T-helper 22 cell (primary cell): ENCODE measurements around the gene IL37.
A peak's percentile ranks its signal among the peaks of the same experiment; 100 is the strongest.
"Not testable (repeated sequence)": the region's sequence is repeated elsewhere in the genome, so short reads cannot be mapped to it uniquely, and the experiment has no call there.

Experiments
- DNase-seq: peaks from one replicate; pipeline ENCODE4 v3.0.0-alpha.2; 2020; ENCODE audit warnings: low read depth

Gene IL37

DNA sequence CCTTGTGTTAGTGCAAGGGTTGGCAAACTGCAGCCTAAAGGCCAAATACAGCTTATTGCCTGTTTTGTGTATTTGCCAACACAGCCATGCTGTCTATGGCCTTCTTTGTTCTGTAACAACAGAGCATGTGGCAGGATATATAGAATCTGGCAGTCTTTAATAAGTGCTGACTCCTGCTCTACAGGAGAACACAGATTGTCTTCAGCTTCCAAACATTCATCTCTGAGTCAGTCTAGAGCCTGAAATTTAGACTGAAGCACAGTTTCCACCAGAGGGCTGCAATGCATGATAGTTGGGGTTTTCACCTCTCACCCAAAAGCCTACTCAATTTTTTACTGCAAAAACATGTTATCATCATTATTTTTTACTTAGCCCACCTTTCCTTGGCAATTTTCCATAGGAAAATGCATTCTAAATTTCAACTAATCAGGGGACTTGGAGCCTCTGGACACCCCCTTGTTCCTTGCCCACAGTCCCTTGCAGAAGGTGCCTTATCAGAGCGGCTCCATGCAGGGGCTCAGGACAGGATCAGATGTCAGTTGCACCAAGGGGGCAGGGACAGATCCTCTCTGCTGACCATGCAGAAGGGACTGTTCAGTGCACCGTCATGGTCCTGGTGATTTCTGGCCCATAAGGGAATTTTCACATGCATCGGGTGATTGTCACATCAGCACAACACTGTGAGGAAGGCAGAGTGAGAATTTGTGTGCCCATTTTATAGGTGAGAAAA lies 12.4 kb downstream of the IL37 start:
- no peak for DNase-seq

- DNase-seq = no peak
Observed at GRCh38 chr2:112923967-112924338, 13.0 kb downstream of the IL37 start.

DNA sequence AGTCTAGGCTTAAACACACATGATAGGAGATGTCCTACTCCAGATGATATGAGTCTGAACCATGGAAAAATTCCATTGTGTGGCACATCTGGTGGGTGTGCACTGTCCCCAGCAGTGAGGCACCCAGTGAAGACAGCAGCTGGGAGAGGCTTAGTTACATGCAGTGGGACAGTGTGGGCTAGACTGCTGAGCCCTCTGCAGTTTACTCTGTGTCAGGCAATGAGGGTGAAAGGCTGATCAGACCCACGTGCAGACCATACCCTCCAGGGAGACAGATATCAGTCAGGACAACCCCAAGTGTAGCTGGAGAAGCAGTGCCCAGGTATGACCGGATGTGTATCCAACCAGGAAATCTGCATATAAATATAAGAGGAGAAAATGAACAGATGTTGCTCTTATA lies 13.4 kb downstream of the IL37 start:
- no peak for DNase-seq

DNA sequence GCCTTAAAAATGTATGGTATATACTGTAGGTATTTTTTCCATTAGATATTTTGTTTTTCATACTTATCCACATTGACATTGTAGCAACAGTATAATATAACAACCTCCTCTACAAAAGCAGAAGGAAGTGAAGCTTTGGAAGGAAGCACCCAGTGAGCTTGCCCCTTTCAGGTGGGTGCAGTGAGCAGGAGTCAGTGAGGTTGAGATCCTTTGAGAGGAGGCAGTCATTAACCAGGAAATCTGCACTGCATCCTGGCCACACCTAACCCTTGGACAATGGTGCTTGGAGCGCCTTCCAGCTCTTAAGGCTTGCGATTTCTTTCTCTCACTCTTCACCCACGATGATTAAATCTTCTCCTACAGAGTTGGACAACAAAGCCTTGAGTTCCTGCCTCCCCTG lies 13.9 kb downstream of the IL37 start:
- DNase-seq = no peak

- no peak for DNase-seq
Observed at GRCh38 chr2:112926707-112927106, 15.7 kb downstream of the IL37 start.

- no peak for DNase-seq
Observed at GRCh38 chr2:112927745-112928144, 16.8 kb downstream of the IL37 start.

GRCh38 chr2:112933261-112933660 lies 22.3 kb downstream of the IL37 start:
- no peak for DNase-seq

DNA sequence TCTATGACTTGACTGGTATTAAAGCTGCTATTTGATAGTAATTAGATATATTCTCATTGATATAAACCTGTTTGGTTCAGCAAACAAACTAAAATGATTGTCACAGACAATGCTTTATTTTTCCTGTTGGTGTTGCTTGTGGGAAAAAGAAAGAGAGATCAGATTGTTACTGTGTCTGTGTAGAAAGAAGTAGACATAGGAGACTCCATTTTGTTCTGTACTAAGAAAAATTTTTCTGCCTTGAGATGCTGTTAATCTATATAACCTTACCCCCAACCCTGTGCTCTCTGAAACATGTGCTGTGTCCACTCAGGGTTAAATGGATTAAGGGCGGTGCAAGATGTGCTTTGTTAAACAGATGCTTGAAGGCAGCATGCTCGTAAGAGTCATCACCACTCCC lies 23.2 kb downstream of the IL37 start:
- not testable (repeated sequence) for DNase-seq

DNA sequence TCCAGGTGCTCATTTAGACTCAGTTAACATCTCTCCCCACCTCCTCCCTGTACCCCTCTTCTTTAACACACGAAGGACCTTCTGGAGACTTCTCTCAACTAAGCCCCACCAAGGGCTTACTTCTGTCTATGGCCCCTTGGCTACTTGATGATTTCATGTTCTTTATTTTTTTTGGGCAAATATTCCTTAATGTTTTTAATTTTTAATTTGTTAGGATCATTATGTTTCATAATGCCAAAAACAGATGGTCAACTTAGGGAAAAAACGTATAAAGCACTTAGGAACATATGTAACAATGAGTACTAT lies 25.9 kb downstream of the IL37 start:
- no peak for DNase-seq

DNA sequence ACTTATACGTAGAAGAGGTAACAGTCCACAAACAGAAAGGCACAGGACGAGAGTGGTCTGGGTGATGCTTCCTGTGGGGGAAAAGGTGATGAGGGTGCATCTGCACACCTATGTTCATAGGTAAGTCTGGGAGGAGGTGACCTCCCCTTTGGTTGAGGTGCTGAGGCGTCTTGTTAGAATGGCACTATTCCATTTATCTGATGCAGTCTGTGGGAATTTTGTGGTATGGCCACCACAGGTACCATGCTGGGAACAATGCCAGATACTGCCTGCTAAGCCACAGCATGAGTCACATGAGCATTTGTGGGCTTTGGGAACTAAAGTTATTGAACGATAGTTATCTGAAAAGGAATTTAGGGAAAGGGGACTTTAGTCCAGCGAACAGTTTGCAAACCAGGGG lies 27.9 kb downstream of the IL37 start:
- DNase-seq = no peak

DNA sequence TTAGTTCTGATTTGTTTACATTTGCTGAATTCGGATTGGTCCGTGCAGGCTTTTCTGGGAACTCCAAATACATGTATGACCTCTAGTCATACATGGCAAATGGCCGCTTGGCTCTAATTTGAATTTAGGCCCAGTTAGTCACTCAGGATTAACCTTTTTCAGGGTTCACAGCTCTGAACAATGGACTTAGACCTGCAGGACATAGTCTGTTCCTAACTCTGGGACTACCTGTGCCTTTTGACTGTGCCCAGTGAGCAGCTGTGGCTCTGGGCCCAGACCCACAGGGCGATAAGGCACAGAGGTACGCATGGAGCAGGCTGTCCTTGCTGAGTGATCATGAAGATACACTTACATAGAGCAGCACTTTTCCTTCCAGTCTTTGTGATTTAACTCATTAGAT lies 28.5 kb downstream of the IL37 start:
- DNase-seq = no peak

DNA sequence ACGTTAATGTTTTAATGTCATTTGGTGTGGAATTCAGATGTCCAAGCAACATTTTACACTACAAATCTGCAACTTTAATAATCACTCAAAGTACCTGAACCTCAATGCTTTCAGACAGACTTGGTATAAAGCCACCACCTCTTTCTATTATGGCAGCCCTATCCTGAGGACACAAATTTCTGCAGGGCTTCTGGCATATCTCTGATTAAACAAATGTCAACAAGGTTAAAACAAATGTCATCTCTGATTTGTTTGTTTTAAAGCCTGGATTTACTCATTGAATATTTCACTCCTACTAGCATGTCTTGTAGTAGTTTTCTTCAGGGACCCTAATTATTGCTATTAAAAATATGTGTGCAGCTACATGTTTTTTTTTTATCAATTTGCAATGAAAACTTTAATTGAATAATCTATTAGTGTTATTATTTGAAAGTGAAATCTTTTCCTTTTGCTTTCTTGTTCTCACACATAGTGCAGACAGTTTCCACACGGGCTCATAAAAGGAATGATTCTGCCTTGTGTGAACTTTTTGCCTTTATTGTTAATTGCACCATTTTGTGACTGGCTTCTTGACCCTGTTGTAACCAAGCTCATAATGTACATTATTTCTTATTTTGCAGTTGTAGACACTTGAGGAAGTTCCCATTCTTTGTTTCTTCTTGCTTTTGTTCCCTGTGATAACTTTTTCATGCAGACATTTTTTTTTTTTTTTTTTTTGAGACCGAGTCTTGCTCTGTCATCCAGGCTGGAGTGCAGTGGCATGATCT lies 30.1 kb downstream of the IL37 start:
- DNase-seq = no peak

DNA sequence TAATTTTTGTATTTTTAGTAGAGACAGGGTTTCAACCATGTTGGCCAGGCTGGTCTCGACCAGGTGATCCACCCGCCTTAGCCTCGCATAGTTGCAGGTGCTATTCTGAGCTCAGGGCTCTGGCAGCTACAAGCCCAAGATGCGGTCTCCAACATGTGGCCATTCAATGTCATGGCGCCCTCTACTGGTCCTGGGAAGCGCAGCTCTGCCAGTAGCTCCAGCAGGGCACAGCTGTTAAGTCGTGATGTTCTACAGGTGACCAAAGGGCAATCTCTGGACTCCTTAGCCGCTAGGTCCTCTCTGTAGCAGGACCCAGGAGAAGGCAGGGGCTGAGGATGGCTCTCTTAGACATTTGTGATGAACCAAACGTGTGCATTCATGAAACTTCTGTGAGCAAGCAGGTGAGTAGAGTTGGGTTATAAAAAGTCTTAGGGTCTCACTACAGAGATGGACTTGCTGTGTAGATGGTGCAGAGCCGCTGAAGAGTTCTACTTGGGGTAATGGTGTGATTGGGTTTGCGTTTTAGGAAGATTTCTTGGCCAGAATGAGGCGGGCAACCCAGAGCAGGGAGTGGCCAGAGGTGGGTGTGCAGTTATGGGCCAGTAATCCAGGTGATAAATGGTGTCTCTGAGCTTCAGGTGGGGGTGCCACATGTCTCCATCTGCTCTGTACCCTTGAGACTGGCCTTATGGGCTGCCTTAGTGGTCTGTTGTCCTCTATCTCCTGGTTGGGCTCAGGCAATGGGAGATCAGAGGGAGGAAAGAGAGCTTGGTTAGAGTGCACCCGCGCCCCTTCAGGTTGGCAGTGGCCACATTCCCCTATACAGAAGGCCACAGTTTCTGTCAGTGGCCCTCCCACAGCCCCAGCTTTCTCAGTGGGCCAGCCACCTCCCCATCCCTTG lies 31.0 kb downstream of the IL37 start:
- peak; percentile 2 for DNase-seq

DNA sequence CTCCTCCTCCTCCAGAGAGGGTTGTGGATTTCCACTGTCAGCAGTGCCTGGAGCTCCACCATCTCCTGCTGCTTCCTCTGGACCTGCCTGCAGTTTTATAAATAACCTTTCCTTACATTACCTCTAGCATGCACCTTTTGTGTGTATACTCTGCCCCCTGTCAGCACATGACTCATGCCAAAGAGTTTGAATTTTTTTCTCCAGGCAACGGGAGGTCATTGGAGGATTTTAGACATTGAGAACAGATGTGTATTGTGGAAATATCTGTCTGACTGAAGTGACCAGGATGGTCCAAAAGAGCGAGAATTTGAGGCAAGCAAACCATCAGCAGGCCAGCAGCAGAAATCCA lies 31.7 kb downstream of the IL37 start:
- DNase-seq = no peak

DNA sequence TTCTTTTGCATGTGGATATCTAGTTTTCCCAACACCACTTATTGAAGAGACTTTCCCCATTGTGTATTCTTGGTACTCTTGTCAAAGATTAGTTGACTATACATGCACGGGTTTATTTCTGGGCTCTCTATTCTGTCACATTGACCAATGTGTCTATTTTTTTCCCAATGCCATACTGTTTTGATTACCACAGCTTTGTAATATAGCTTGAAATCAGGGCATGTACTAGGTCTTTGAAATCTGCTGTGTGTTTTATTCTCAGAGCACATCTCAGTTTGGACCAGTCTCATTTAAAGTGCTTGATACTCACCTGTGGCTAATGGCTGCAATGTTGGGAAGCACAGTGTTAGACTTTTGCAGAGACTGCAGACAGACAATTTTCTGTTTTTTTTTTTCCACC lies 34.0 kb downstream of the IL37 start:
- DNase-seq = no peak

DNA sequence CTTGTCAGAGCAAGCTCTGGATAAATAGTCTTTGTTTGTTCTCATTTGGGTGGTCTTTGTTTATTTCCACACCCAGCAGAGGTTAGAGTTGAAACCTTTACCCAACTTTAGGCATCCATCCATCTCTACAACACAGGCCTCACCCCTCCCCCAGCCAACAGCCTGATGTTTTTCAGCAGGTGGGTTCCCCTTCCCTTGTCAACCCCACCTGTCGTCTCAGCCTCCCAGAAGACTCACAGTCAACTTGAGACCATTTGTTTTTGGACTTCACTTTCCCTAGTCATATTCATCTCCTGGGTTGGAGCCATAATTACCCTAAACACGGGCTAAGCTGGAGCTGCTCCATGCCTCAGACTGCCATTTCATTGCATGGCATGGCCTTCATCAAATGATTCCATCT lies 35.1 kb downstream of the IL37 start:
- no peak for DNase-seq

DNA sequence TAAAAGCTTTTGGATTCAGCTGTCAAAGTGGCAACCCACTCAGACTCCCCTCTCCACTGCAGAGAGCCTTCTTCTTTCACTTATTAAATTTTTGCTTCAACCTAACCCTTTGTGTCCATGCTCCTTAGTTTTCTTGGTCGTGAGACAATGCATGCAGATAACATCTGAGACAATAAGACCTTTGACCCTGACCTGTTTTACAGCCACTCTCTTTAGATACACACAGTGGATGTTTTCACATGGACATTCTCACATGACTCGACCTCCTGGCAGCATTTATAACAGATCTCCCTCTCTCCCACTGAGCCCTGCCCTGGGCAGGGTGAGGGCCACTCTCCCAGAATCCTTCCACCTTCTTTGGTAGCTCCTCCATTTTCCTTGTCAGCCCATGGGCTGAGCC lies 36.4 kb downstream of the IL37 start:
- no peak for DNase-seq

GRCh38 chr2:112949456-112949855 lies 38.5 kb downstream of the IL37 start:
- DNase-seq = no peak

DNA sequence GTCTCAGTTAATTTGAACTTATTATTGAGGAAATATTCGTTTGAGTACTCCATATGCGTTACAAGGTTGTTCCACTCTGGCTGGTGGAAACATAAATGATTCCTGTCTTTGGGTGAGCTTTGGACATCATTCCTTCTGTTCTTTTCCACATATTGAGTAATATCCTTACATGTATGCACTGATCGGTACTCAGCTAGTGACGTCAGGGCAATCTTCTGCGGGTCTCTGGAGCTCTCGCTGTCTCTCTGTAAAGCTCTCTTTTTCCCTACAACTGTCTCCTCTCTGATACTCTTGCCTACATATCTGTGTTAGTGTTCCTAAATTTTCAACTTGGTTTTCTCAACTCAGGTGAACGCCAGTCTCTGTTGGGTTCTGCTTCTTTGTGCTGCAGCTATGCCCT lies 43.4 kb downstream of the IL37 start:
- DNase-seq = no peak

GRCh38 chr2:112957511-112957910 lies 46.5 kb downstream of the IL37 start:
- no peak for DNase-seq

DNA sequence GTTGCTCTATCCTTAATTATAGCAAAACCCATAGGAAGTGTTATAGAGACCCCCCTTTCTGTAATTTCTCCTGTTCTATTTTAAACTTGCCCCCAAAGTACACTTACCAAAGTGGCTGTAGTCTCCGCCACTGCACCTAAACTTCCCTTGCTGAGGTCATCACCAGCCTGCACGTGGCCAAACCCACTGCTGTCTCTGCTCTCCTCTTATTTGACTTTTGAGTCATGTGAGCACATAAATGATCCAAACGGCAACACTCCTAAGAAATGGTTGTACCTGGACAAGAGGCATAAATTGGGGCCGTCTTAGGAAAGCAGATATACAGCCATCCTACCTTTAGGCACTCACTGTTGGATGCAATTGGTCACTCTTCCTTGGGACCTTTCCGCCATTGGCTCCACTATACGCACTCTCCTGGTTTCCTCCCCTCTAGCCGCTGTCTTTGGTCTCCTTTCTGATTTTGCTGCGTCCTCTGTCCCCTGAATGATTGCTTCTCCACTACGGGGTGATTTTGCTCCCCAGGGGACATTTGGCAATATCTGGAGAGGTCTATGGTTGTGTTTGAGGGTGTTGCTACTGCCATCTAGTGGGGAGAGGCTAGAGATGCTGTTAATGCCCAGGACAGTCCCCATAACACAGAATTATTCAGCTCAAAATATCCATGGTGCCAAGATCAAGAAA lies 47.6 kb downstream of the IL37 start:
- peak; percentile 1 for DNase-seq

- DNase-seq = no peak
Observed at GRCh38 chr2:112959109-112959812, 48.3 kb downstream of the IL37 start.
